T-cell (primary cell): ENCODE data around the gene AUH. TPM values are rescaled to one million over a fixed set of nuclear protein-coding genes. Genes with fewer than 3 reads are reported as not detected.
"Not testable (repeated sequence)": the region's sequence is repeated elsewhere in the genome, so short reads cannot be mapped to it uniquely, and the experiment has no call there.

Source experiments
- ATAC-seq, 4 experiments: fragments of 200-7000 bp in 3 of 4; fragments of 150-1000 bp in 1 of 4; cut with Tn5 transposase; replicated peaks in 1 of 4; 1 replicate in 3 of 4; 2 replicates in 1 of 4; pipeline ENCODE4 v1.10.0; 2021; ENCODE audit warnings: moderate library complexity in 3 of 4, mild to moderate bottlenecking in 2 of 4, moderate number of reproducible peaks in 1 of 4
- CTCF ChIA-PET, 2 donors: fragments of 300-600 bp; sonication (Branson Sonifier 250); formaldehyde crosslinking; loops; one replicate each; lab custom pipeline; 2022; ENCODE audit warnings: antibody characterized with exemption in 2 of 2; lab: Charles Lee
- POLR2A ChIA-PET, 2 donors: fragments of 300-600 bp; sonication (Branson Sonifier 250); formaldehyde crosslinking; loops; one replicate each; lab custom pipeline; 2022; ENCODE audit warnings: antibody characterized with exemption in 2 of 2; lab: Charles Lee
- DNase-seq, 35 experiments: peaks; one replicate each; pipeline versions ENCODE4 v3.0.0 to v3.0.0-alpha.2; 2013 to 2023
- H3K27ac ChIP-seq: one replicate; pipeline ENCODE4 v1.5.1; 2013; ENCODE audit warnings: low read length
- H3K27me3 ChIP-seq, 2 experiments: replicated peaks in 1 of 2; 1 replicate in 1 of 2; 2 replicates in 1 of 2; pipeline versions ENCODE4 v1.6.1 to v1.7.0; 2013; ENCODE audit warnings: low read length in 1 of 2, mixed read lengths in 1 of 2; ENCODE audit not compliant: control insufficient read depth in 2 of 2, insufficient read depth in 2 of 2; ENCODE audit errors: extremely low read depth in 1 of 2
- H3K36me3 ChIP-seq, 2 donors: 1 replicate in 1 of 2; 2 replicates in 1 of 2; pipeline versions ENCODE4 v1.6.1 to v1.7.0; 2013; ENCODE audit warnings: low read length in 1 of 2; ENCODE audit not compliant: control insufficient read depth in 2 of 2, insufficient read depth in 1 of 2; ENCODE audit errors: extremely low read depth in 1 of 2
- H3K4me1 ChIP-seq, 2 experiments: 1 replicate in 1 of 2; 2 replicates in 1 of 2; pipeline versions ENCODE4 v1.6.1 to v1.7.0; 2013; ENCODE audit warnings: low read length in 2 of 2, mixed read lengths in 1 of 2; ENCODE audit not compliant: insufficient read depth in 2 of 2, control insufficient read depth in 1 of 2; ENCODE audit errors: extremely low read depth in 1 of 2
- H3K4me3 ChIP-seq, 2 donors: 1 replicate in 1 of 2; 2 replicates in 1 of 2; pipeline versions ENCODE4 v1.5.1 to v1.7.0; 2013; ENCODE audit warnings: mild to moderate bottlenecking in 2 of 2, low read length in 1 of 2, moderate library complexity in 1 of 2; ENCODE audit not compliant: control insufficient read depth in 1 of 2; ENCODE audit errors: extremely low read depth in 1 of 2
- H3K9me3 ChIP-seq: 2 replicates; pipeline ENCODE4 v1.7.0; 2013
- H3K27ac Mint-ChIP-seq, 2 donors: one replicate each; pipeline ENCODE4 v1.8.0; 2020 to 2021; ENCODE audit warnings: mild to moderate bottlenecking in 2 of 2, mixed read lengths in 2 of 2
- H3K27me3 Mint-ChIP-seq, 2 donors: one replicate each; pipeline ENCODE4 v1.8.0; 2021 to 2022; ENCODE audit warnings: mixed read lengths in 2 of 2
- H3K36me3 Mint-ChIP-seq: one replicate; pipeline ENCODE4 v1.8.0; 2021; ENCODE audit warnings: mixed read lengths
- H3K4me1 Mint-ChIP-seq, 3 donors: one replicate each; pipeline ENCODE4 v1.8.0; 2020 to 2022; ENCODE audit warnings: mixed read lengths in 3 of 3, mild to moderate bottlenecking in 1 of 3
- H3K4me3 Mint-ChIP-seq, 3 donors: one replicate each; pipeline ENCODE4 v1.8.0; 2020 to 2022; ENCODE audit warnings: mild to moderate bottlenecking in 3 of 3, mixed read lengths in 3 of 3, moderate library complexity in 3 of 3
- H3K9me3 Mint-ChIP-seq, 3 donors: one replicate each; pipeline ENCODE4 v1.8.0; 2020 to 2022; ENCODE audit warnings: mixed read lengths in 3 of 3
- WGBS: methylation state at CpG from one replicate; pipeline ENCODE4 v1.1.5; 2013; ENCODE audit warnings: missing lambda C conversion rate; ENCODE audit not compliant: insufficient coverage; 5-methylcytosine and 5-hydroxymethylcytosine counted together
- total RNA-seq, 35 experiments: library from RNA in 6 of 35; stranded (reverse) in 6 of 35; fragments of 120-200 nt in 1 of 35; gene quantifications; one replicate each; pipeline versions ENCODE4 v1.2.1 to v1.2.4 and lab custom pipeline; 2013 to 2026

The AUH gene
- total RNA-seq, 5 donors from 2014 or later (not counting 1 experiment from before 2014, with no cell fraction given): 17.2 to 24.6 (median 21.6) TPM

DNA sequence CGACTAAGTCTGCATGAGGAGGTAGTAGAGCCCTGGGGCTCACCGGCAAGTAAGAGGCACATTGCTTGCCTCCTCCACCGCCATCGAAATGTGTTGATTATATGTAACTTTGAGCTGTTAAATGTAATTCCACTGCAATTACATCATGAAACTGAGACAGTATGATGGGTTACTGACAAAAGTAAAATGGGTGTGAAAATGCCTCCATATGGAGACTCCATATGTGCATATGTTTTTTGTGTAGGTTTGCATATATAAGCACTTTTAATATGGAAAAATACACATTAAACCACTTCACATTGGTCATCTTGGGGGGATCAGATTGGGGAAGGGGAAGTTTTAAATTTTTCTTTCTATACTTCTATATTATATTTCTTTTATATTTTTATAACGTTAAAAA, 32.1 kb upstream of the AUH start:
- no peak for DNase-seq

DNA sequence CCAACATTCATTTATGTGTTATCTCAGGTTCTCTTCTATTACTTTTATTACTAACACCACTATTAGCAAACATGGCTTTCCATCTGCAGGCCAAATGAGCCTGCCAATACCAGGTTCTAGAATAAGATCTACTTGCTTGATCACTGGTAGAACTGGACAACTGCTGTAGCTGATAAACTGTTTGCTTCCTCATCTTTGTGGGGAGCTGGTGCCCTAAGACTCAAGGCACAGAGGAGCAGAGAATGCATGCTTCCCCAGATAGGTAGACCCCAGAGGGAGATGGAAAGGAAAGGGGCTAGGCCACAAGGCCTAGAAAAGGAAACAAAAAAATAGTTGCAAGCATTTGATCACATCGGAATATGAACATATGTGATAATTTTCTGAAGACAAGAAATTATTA, 30.7 kb upstream of the AUH start:
- Histone ChIP-seq H3K36me3 (no peaks in the 10 kb centered on the region), H3K27ac (no peak overlapping the region), H3K9me3 (no peaks in the 10 kb centered on the region), H3K4me3 (no peak overlapping the region), H3K27me3 (no peaks in the 10 kb centered on the region), H3K4me1 (no peaks in the 10 kb centered on the region)
- ATAC-seq: no peak
- no peaks in the 10 kb centered on the region for H3K36me3 Mint-ChIP-seq
- no peaks in the 10 kb centered on the region for H3K27me3 Mint-ChIP-seq
- CTCF ChIA-PET: no interaction called here
- peaks cover 0 to 10% (median 8%) of the 10 kb centered on the region in 3 donors for H3K4me1 Mint-ChIP-seq
- POLR2A ChIA-PET: no interaction called here
- no peak overlapping the region for H3K27ac Mint-ChIP-seq
- no CpG with 5 or more reads among the region's 1 CpG for WGBS
- H3K4me3 Mint-ChIP-seq: no peak overlapping the region
- no peak for DNase-seq
- no peaks in the 10 kb centered on the region for H3K9me3 Mint-ChIP-seq

More for the DNA sequence above, 32.1 kb upstream of the AUH start:
- no peak overlapping the region for H3K27ac ChIP-seq
- no peaks in the 10 kb centered on the region for H3K36me3 ChIP-seq
- H3K4me1 ChIP-seq: no peaks in the 10 kb centered on the region
- Mint-ChIP-seq H3K4me1 (peaks cover 0 to 10% (median 8%) of the 10 kb centered on the region in 3 donors), H3K36me3 (no peaks in the 10 kb centered on the region), H3K27me3 (no peaks in the 10 kb centered on the region), H3K4me3 (no peak overlapping the region), H3K9me3 (no peaks in the 10 kb centered on the region), H3K27ac (no peak overlapping the region)
- no peak overlapping the region for H3K4me3 ChIP-seq
- 100% methylated on average over 1 of the region's 5 CpGs for WGBS
- ATAC-seq: no peak
- ChIA-PET CTCF (no interaction called here), POLR2A (no interaction called here)
- no peaks in the 10 kb centered on the region for H3K9me3 ChIP-seq
- H3K27me3 ChIP-seq: no peaks in the 10 kb centered on the region

DNA sequence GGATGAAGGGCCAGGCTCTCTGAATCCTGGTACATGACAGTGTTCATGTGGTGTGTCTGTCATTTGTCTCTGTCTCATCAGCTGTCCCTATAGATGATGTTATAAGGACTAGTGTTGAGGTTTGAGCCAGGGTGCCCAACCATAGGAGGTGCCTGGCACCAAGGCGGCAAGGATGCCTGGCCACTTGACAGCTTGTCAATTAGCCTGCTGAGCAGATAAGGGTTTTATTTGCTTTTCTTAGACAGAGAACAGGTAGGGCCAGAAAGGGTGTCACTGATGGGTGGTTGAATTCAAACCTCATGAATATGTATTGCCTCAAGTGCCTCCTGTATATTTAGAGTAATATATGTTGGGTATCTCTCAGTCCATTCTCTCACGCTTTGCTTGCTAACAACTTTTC, 30.1 kb upstream of the AUH start:
- CTCF ChIA-PET: no interaction called here
- POLR2A ChIA-PET: no interaction called here
- no peak overlapping the region for H3K4me3 ChIP-seq
- H3K4me1 ChIP-seq: no peaks in the 10 kb centered on the region
- no peak for ATAC-seq
- Mint-ChIP-seq H3K27ac (no peak overlapping the region), H3K4me1 (peaks cover 0 to 10% (median 8%) of the 10 kb centered on the region in 3 donors), H3K36me3 (no peaks in the 10 kb centered on the region), H3K4me3 (no peak overlapping the region), H3K9me3 (no peaks in the 10 kb centered on the region), H3K27me3 (no peaks in the 10 kb centered on the region)
- 90% methylated on average over 1 of the region's 2 CpGs for WGBS
- no peak for DNase-seq
- no peak overlapping the region for H3K27ac ChIP-seq
- H3K27me3 ChIP-seq: no peaks in the 10 kb centered on the region
- no peaks in the 10 kb centered on the region for H3K9me3 ChIP-seq
- no peaks in the 10 kb centered on the region for H3K36me3 ChIP-seq

DNA sequence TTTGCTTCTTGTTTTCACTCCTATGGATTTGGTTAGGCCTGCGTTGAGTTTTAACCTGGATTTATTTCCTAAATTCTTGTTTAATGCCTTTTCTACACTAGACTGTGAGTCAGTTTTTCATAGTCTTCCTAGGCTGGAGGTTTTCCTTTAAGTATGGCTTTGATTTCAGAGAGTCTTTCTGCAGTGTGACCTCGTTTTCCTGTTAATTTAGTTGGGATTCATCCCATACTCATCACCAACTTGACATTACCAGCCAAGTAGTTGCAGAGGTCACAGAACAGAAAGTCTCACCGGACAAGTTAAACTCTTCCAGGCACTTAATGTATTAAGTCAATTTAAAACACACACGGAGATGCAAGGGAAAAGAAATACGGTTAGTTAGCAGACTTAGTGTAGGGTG, 29.7 kb upstream of the AUH start:
- POLR2A ChIA-PET: no interaction called here
- no peaks in the 10 kb centered on the region for H3K27me3 Mint-ChIP-seq
- Histone ChIP-seq H3K27ac (no peak overlapping the region), H3K4me1 (no peaks in the 10 kb centered on the region), H3K36me3 (no peaks in the 10 kb centered on the region), H3K27me3 (no peaks in the 10 kb centered on the region), H3K9me3 (no peaks in the 10 kb centered on the region), H3K4me3 (no peak overlapping the region)
- CTCF ChIA-PET: no interaction called here
- no peak overlapping the region for H3K27ac Mint-ChIP-seq
- no CpG with 5 or more reads among the region's 5 CpGs for WGBS
- DNase-seq (no peak), ATAC-seq (no peak)
- no peaks in the 10 kb centered on the region for H3K9me3 Mint-ChIP-seq
- peaks cover 0 to 10% (median 8%) of the 10 kb centered on the region in 3 donors for H3K4me1 Mint-ChIP-seq
- no peaks in the 10 kb centered on the region for H3K36me3 Mint-ChIP-seq
- no peak overlapping the region for H3K4me3 Mint-ChIP-seq

DNA sequence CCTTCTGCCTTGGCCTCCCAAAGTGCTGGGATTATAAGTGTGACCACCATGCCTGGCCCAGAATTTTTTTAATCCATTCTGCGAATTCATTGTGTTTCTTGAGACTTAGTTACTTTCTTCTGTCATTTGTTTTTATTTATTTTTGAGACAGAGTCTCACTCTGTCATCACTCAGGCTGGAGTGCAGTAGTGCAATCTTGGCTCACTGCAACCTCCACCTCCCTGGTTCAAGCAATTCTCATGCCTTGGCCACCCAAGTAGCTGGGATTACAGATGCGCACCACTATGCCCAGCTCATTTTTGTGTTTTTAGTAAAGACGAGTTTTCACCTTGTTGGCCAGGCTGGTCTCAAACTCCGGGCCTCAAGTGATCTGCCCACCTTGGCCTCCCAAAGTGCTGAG, 28.0 kb upstream of the AUH start:
- H3K9me3 ChIP-seq, DNase-seq, ATAC-seq, H3K36me3 ChIP-seq, H3K9me3 Mint-ChIP-seq, H3K36me3 Mint-ChIP-seq, H3K4me3 Mint-ChIP-seq, H3K27me3 ChIP-seq, H3K27ac Mint-ChIP-seq, POLR2A ChIA-PET, H3K4me1 Mint-ChIP-seq, H3K27ac ChIP-seq, H3K27me3 Mint-ChIP-seq, H3K4me1 ChIP-seq, CTCF ChIA-PET, H3K4me3 ChIP-seq: not testable (repeated sequence)
- WGBS: no CpG with 5 or more reads among the region's 4 CpGs

DNA sequence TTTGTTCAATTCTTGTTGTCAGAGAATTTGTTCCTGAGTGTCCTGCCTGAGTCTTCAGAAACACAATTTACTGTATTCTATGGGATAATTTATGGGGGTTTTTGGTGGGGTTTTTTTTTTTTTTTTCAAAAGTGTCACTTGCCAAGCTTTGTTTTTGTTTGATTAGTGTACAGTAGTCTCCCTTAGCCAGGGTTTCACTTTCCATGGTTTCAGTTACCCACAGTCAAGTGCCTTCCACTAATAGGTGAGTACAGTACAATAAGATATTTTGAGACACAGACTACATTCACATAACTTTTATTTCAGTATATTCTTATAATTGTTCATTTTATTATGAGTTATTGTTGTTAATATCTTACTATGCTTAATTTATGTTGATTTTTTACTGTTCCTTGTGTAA, 25.0 kb upstream of the AUH start:
- POLR2A ChIA-PET: no interaction called here
- Histone ChIP-seq H3K9me3 (no peaks in the 10 kb centered on the region), H3K4me1 (no peaks in the 10 kb centered on the region), H3K27ac (no peak overlapping the region), H3K27me3 (no peaks in the 10 kb centered on the region), H3K4me3 (no peak overlapping the region), H3K36me3 (no peaks in the 10 kb centered on the region)
- Mint-ChIP-seq H3K36me3 (no peaks in the 10 kb centered on the region), H3K4me3 (no peak overlapping the region), H3K4me1 (no peaks in the 10 kb centered on the region), H3K9me3 (no peaks in the 10 kb centered on the region), H3K27ac (no peak overlapping the region), H3K27me3 (peaks cover 0 to 2% of the 10 kb centered on the region in 2 donors)
- CTCF ChIA-PET: interaction anchor here in 1 of 2 donors (0.6 kb wide), 1 partner anchor 15 kb away, joined by 4 read pairs; no protein-coding TSS in a partner anchor
- no peak for DNase-seq
- no peak for ATAC-seq

DNA sequence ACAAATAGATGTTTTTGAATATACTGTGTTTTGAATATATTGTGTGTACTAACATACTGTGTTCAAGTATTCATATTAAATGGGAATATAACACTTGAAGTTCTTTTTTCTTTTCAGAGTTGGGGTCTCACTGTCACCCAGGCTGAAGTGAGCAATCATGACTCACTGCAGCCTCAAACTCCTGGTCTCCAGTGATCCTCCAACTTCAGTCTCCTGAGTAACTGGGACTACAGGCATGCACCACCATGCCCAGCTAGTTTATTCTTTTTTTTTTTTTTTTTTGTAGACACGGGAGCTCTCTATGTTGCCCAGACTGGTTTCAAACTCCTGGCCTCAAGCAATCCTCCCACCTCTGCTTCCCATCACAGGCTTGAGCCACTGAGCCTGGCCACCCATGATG, 23.2 kb upstream of the AUH start:
- Mint-ChIP-seq H3K27ac (no peak overlapping the region), H3K27me3 (peaks cover 2 to 4% of the 10 kb centered on the region in 2 donors), H3K9me3 (no peaks in the 10 kb centered on the region), H3K4me1 (no peaks in the 10 kb centered on the region), H3K36me3 (no peaks in the 10 kb centered on the region), H3K4me3 (no peak overlapping the region)
- Histone ChIP-seq H3K4me1 (no peaks in the 10 kb centered on the region), H3K36me3 (no peaks in the 10 kb centered on the region), H3K27me3 (no peaks in the 10 kb centered on the region), H3K27ac (no peak overlapping the region), H3K9me3 (no peaks in the 10 kb centered on the region), H3K4me3 (no peak overlapping the region)
- POLR2A ChIA-PET: no interaction called here
- WGBS: 80% methylated on average over 1 of the region's 1 CpG
- no peak for DNase-seq
- no peak for ATAC-seq
- CTCF ChIA-PET: no interaction called here
